Measurements from ENCODE around the gene GPRIN3. TPM values are rescaled to one million over a fixed set of nuclear protein-coding genes. Genes with fewer than 3 reads are reported as not detected.

The GPRIN3 gene
- total and polyA plus RNA-seq, 8 donors = 0.84 to 7.6 (median 3.1) TPM

DNA sequence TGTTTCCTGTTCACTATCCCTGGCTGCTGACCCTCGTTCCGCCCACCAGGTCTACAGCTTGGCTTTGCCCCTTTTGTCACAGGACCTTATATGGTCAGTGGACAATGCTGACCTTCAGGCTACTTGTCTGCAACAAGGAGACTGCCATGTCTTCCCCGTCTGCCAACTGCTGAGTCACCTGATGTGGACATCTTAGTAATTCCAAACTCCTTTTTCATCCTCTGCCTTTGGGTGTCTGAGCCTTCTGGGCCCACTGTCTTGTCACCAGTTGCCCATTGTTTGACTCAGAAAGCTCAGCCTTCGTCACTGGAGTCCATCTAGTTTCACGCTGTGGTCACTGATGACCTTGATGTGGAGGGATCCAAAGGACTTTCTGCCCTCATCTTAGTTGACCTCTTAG lies 30.2 kb downstream of the GPRIN3 start:
- DNase-seq (no peak), FAIRE-seq (no peak), ATAC-seq (no peak)
- intact Hi-C loops (cut with DNase I) = no loop called here
- no peaks in the 10 kb centered on the region for H3K36me3 ChIP-seq
- WGBS, 2 donors = 94 to 99% methylated on average over 5 of the region's 5 CpGs
- no peaks in the 10 kb centered on the region for H3K27me3 ChIP-seq
- H3K9me3 ChIP-seq = no peaks in the 10 kb centered on the region
- no peak overlapping the region for H3K27ac ChIP-seq
- H3K4me1 ChIP-seq = peaks cover 2 to 10% (median 9%) of the 10 kb centered on the region in 3 donors
- no peak overlapping the region for H3K4me3 ChIP-seq
- no peak for TF ChIP-seq CTCF (IDR thresholded peaks at IDR 0.05)

- FAIRE-seq = no peak
Measured at GRCh38 chr4:89276296-89276695, 31.3 kb downstream of the GPRIN3 start.

GRCh38 chr4:89275587-89275986 lies 32.0 kb downstream of the GPRIN3 start:
- H3K27me3 ChIP-seq = no peaks in the 10 kb centered on the region
- DNase-seq (peak in 3 of 6 donors; percentile 42 to 52 (median 50)), ATAC-seq (peak; percentile 76 to 88 (median 82)), FAIRE-seq (no peak)
- peaks cover 2 to 10% (median 9%) of the 10 kb centered on the region in 3 donors for H3K4me1 ChIP-seq
- no peaks in the 10 kb centered on the region for H3K36me3 ChIP-seq
- no peak for TF ChIP-seq CTCF (IDR thresholded peaks at IDR 0.05)
- H3K4me3 ChIP-seq = no peak overlapping the region
- intact Hi-C loops (cut with DNase I) = no loop called here
- H3K9me3 ChIP-seq = no peaks in the 10 kb centered on the region
- H3K27ac ChIP-seq = peak overlapping the region in 3 of 4 donors; percentile 25 to 61 (median 33)
- WGBS, 2 donors = 24 to 27% methylated on average over 6 of the region's 6 CpGs

More at GRCh38 chr4:89276296-89276695, 31.3 kb downstream of the GPRIN3 start:
- peak overlapping the region in 1 of 4 donors; percentile 33 for H3K27ac ChIP-seq
- no peaks in the 10 kb centered on the region for H3K9me3 ChIP-seq
- ATAC-seq (no peak), DNase-seq (no peak)
- no peak overlapping the region for H3K4me3 ChIP-seq
- peaks cover 2 to 10% (median 9%) of the 10 kb centered on the region in 3 donors for H3K4me1 ChIP-seq
- H3K36me3 ChIP-seq = no peaks in the 10 kb centered on the region
- TF ChIP-seq CTCF (IDR thresholded peaks at IDR 0.05) = no peak
- no peaks in the 10 kb centered on the region for H3K27me3 ChIP-seq
- intact Hi-C loops (cut with DNase I) = no loop called here

GRCh38 chr4:89273741-89274141 lies 33.9 kb downstream of the GPRIN3 start:
- Histone ChIP-seq H3K27me3 (no peaks in the 10 kb centered on the region), H3K4me1 (peaks cover 2 to 10% (median 9%) of the 10 kb centered on the region in 3 donors), H3K4me3 (no peak overlapping the region), H3K9me3 (no peaks in the 10 kb centered on the region), H3K36me3 (no peaks in the 10 kb centered on the region), H3K27ac (no peak overlapping the region)
- FAIRE-seq (no peak), DNase-seq (no peak), ATAC-seq (peak in 2 of 4 donors; percentile 49 to 54)
- intact Hi-C loops (cut with DNase I) = no loop called here
- 69 to 83% methylated on average over 5 of the region's 5 CpGs for WGBS, 2 donors
- no peak for TF ChIP-seq CTCF (IDR thresholded peaks at IDR 0.05)

- H3K36me3 ChIP-seq = no peaks in the 10 kb centered on the region
- TF ChIP-seq CTCF (IDR thresholded peaks at IDR 0.05) = no peak
- ATAC-seq (no peak), FAIRE-seq (no peak), DNase-seq (no peak)
- peaks cover 2 to 9% (median 6%) of the 10 kb centered on the region in 3 donors for H3K4me1 ChIP-seq
- intact Hi-C loops (cut with DNase I) = no loop called here
- H3K4me3 ChIP-seq = no peak overlapping the region
- no peaks in the 10 kb centered on the region for H3K27me3 ChIP-seq
- no peaks in the 10 kb centered on the region for H3K9me3 ChIP-seq
- no peak overlapping the region for H3K27ac ChIP-seq
- 89 to 100% methylated on average over 1 of the region's 1 CpG for WGBS, 2 donors
Measured at GRCh38 chr4:89270792-89271191, 36.8 kb downstream of the GPRIN3 start.

Data from pancreas (tissue), 10 donors.